GM12874 (cell line): Measurements from ENCODE around the gene CTDSP1.

Experiments used
- TF ChIP-seq, protein P1 (sequence below): IDR thresholded peaks from 2 replicates; pipeline ENCODE4 v1.5.1; 2011; ENCODE audit warnings: low read depth, mild to moderate bottlenecking, control low read depth, low read length, moderate library complexity; ENCODE audit not compliant: insufficient read depth

The CTDSP1 gene

DNA sequence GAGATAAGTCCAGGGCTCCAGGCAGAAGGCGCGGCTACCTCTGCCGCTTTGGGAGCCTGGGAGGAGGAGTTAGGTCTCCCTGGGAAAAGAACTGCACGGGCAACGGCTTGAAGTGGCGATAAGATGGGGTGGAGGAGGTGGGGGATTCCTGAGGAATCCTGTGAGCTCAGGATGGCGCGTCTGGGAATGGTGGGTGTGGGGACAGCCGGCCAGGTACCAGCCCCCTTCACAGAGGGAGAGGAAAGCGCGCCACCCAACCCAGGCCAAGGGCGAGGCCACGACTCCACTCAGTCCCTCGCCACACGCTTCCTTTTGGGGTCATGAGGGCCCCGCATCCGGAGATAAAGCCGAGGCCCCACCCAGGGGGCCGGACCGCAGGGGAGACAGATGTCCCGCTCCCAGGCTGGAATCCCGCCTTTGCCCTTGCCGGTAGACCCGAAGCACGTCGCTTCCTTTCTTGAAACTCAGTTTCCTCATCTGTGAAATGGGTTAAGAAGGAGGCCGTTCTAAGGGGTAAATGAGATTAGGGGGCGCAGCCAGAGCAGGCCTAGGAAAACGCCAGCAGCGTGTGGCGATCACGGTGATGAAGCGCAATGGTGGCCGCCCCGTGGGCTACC, 1.7 kb upstream of the CTDSP1 start:
- TF ChIP-seq, protein P1, sequence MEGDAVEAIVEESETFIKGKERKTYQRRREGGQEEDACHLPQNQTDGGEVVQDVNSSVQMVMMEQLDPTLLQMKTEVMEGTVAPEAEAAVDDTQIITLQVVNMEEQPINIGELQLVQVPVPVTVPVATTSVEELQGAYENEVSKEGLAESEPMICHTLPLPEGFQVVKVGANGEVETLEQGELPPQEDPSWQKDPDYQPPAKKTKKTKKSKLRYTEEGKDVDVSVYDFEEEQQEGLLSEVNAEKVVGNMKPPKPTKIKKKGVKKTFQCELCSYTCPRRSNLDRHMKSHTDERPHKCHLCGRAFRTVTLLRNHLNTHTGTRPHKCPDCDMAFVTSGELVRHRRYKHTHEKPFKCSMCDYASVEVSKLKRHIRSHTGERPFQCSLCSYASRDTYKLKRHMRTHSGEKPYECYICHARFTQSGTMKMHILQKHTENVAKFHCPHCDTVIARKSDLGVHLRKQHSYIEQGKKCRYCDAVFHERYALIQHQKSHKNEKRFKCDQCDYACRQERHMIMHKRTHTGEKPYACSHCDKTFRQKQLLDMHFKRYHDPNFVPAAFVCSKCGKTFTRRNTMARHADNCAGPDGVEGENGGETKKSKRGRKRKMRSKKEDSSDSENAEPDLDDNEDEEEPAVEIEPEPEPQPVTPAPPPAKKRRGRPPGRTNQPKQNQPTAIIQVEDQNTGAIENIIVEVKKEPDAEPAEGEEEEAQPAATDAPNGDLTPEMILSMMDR: 0 out of 2 replicates have a peak, but pooled peaks have one; percentile 0

DNA sequence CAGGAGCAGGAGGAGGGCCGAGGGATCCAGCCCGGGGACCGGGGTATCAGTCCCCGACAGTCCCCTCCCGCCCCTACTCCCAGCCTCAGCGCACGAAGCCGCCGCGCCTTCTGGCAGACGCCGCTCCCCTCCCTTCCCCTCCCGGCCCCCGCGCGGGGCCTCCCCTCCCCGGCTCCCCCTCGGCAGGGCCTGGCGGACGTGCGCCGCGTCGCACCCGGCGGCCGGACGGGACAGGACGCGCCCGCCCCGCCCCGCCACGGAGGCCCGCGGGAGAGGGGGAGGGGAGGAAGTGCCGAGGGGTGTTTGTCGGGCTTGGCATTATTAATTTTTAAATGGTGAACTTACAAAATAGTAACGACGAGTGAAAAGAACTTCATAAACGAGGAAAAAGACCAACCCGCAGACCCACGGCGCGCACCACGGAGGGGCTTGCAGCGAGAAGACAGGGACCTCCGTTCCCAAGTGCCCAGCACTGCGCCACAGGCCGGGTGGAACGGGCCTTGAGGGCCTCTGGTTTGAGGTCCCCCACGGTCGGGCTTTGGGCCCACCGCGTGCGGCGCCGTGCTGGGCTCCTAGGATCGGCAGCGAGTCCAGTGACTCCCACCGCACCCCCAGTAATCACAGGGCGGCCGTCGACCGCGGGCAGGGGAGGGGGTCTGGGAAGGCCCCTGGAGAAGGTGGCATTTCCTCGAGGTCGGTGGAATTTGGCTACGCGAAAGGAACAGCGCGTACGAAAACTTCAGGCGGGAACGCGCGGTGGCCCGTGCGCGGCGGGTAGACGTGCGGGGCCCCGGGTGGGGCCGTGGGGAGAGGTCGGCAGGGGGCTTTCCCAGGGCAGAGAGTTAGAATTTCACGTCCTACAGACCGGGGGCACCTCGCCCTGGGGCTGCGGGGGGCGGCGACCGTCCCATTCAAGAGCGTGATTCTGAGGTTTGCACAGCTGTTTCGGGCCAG, 954 bp upstream of the CTDSP1 start:
- TF ChIP-seq, protein P1: 0 out of 2 replicates have a peak, but pooled peaks have one; percentile 0

DNA sequence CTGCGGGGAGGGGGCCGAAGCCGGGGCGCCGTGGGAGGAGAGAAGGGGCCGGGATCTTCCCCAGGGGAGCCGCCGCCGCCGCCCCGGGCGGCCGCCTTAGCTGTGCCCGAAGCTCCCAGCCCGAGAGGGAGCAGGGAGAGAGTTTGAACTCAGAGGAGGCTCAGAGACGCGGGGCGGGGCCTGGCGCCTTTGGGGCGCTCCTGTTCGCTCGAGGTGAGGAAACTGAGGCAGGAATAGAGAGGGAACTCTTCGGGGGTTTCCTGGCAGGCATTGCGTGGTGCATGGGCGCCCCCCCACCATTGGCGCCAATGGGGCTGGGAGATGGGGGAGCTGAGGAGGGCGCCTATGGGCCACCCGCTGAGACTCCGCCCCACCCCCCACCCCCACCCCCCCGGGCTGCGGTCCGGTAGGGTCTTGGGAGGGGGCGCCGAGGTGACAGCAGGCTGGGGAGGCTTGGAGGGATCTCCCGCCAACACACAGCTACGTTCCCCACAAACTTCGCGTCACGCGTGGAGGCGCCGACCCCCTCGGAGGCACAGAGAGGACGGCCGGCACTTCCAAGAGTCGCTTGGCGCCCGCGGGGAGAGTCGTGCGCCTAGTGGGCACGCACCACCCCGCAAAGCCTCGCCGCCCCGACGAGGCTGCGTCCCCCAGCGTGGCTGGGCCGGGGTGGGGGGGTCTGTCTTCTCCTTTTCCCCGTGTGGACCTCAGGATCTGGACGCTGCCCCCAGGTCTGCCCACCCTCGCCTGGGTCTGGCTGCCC, 680 bp downstream of the CTDSP1 start:
- TF ChIP-seq, protein P1: no peak

DNA sequence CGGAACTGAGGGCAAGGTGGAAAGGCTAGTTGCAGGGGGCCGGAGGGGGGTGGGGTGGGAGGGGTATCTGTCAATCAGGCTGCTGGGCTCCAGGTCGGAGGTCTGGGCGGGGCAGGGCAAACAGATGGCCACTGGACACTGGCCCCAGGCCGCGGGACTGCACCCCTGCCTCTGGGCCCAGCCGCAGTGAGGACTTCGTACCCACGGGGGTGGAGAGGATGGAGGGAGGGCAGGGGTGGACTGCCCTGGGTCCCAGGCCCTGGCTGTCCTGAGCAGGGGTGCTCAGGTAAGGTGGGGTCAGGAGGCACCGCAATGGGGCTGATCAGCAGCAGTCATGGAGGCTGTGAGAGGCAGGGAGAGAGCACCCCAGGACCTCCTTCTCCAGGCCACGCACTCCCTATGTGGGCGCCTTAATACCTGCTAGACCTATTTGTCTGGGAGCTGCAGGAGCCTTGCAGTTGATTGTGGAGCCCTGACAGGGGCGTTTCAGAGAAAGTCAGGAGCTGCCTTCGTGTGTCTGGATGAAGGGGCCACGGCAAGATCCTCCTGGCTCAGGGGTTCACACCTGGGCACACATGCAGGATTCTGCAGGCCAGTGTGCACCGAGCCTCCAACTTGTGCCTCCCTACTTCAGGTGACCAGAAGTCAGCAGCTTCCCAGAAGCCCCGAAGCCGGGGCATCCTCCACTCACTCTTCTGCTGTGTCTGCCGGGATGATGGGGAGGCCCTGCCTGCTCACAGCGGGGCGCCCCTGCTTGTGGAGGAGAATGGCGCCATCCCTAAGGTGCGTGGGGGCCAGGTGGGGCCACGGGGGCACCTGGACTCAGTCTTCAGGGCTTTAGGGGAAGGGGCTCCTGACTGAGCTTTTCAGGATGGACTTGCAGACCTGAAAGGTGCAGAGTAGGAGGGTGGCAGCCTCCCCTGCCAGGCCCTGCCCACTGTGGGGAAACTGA, 1.5 kb downstream of the CTDSP1 start:
- TF ChIP-seq, protein P1: no peak

DNA sequence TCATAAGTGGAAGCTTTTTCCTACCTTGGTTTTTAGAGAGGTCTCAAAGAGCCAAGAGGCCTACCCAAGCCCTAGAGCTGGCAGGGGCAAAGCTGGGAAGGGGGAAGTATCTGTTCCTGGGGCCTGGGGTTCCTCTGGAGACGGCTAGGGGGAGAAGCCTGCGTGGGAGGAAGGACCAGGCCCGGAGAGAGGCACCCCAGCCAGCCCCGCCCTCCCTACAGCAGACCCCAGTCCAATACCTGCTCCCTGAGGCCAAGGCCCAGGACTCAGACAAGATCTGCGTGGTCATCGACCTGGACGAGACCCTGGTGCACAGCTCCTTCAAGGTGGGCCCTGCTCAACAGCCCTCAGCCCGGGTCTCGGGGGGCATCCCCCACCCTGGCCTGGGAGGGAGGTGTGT, 2.2 kb downstream of the CTDSP1 start:
- TF ChIP-seq, protein P1: no peak

DNA sequence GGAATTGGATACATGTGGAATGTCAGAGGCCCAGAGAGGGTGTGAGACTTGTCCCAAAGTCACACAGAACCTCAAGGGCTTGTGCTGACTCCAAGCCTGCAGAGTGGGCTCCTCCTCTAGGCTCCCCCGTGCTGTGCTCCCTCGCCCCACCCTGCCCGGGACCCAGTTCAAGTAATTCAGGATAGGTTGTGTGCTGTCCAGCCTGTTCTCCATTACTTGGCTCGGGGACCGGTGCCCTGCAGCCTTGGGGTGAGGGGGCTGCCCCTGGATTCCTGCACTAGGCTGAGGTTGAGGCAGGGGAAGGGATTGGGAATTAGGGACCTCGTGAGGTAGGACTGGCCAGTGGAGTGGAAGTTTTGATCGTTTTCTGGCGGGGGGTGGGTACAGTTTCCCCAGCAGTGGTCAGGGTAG, 2.8 kb downstream of the CTDSP1 start:
- TF ChIP-seq, protein P1: no peak
